ENCODE results near the gene DCST1.

The DCST1 gene

GRCh38 chr1:155001425-155001674 lies 32.3 kb upstream of the DCST1 start:
- DNase-seq: no peak

- peak; percentile 96 for DNase-seq
Measured at GRCh38 chr1:155001675-155002463, 31.8 kb upstream of the DCST1 start.

GRCh38 chr1:155002464-155003226 lies 31.0 kb upstream of the DCST1 start, which contains the start of gene ZBTB7B:
Gene ZBTB7B, plus strand, starts transcription at chr1:155002802. Its CDS starts 11,859 bp downstream, at chr1:155014661.
- DNase-seq: no peak

GRCh38 chr1:155003227-155003765 lies 30.3 kb upstream of the DCST1 start:
- DNase-seq: no peak

- DNase-seq: no peak
Measured at GRCh38 chr1:155003766-155004351, 29.8 kb upstream of the DCST1 start.

- no peak for DNase-seq
Measured at GRCh38 chr1:155004352-155005075, 29.1 kb upstream of the DCST1 start.

- no peak for DNase-seq
Measured at GRCh38 chr1:155005076-155006011, 28.3 kb upstream of the DCST1 start.

- peak; percentile 43 for DNase-seq
Measured at GRCh38 chr1:155006601-155007101, 27.0 kb upstream of the DCST1 start.

- no peak for DNase-seq
Measured at GRCh38 chr1:155007251-155007828, 26.3 kb upstream of the DCST1 start.

- DNase-seq: no peak
Measured at GRCh38 chr1:155008015-155008941, 25.3 kb upstream of the DCST1 start.

- DNase-seq: no peak
Measured at GRCh38 chr1:155009221-155009711, 24.4 kb upstream of the DCST1 start.

- DNase-seq: no peak
Measured at GRCh38 chr1:155009742-155010141, 23.9 kb upstream of the DCST1 start.

GRCh38 chr1:155010211-155010918 lies 23.3 kb upstream of the DCST1 start:
- DNase-seq: peak; percentile 36

- no peak for DNase-seq
Measured at GRCh38 chr1:155011004-155011416, 22.6 kb upstream of the DCST1 start.

- DNase-seq: no peak
Measured at GRCh38 chr1:155011437-155012025, 22.1 kb upstream of the DCST1 start.

GRCh38 chr1:155012026-155012546 lies 21.5 kb upstream of the DCST1 start:
- no peak for DNase-seq

GRCh38 chr1:155012776-155013602 lies 20.6 kb upstream of the DCST1 start:
- no peak for DNase-seq

All from central memory CD4-positive, alpha-beta T cell (primary cell).